T-cell (primary cell): ENCODE data around the gene CNIH4. TPM values are rescaled to one million over a fixed set of nuclear protein-coding genes. Genes with fewer than 3 reads are reported as not detected.
A peak's percentile ranks its signal among the peaks of the same experiment; 100 is the strongest.
"Not testable (repeated sequence)": the region's sequence is repeated elsewhere in the genome, so short reads cannot be mapped to it uniquely, and the experiment has no call there.

Experiments
- ATAC-seq, 4 experiments: fragments of 200-7000 bp in 3 of 4; fragments of 150-1000 bp in 1 of 4; cut with Tn5 transposase; replicated peaks in 1 of 4; 1 replicate in 3 of 4; 2 replicates in 1 of 4; pipeline ENCODE4 v1.10.0; 2021; ENCODE audit warnings: moderate library complexity in 3 of 4, mild to moderate bottlenecking in 2 of 4, moderate number of reproducible peaks in 1 of 4
- CTCF ChIA-PET, 2 donors: fragments of 300-600 bp; sonication (Branson Sonifier 250); formaldehyde crosslinking; loops; one replicate each; lab custom pipeline; 2022; ENCODE audit warnings: antibody characterized with exemption in 2 of 2; lab: Charles Lee
- POLR2A ChIA-PET, 2 donors: fragments of 300-600 bp; sonication (Branson Sonifier 250); formaldehyde crosslinking; loops; one replicate each; lab custom pipeline; 2022; ENCODE audit warnings: antibody characterized with exemption in 2 of 2; lab: Charles Lee
- DNase-seq, 35 experiments: peaks; one replicate each; pipeline versions ENCODE4 v3.0.0 to v3.0.0-alpha.2; 2013 to 2023
- H3K27ac ChIP-seq: one replicate; pipeline ENCODE4 v1.5.1; 2013; ENCODE audit warnings: low read length
- H3K27me3 ChIP-seq, 2 experiments: replicated peaks in 1 of 2; 1 replicate in 1 of 2; 2 replicates in 1 of 2; pipeline versions ENCODE4 v1.6.1 to v1.7.0; 2013; ENCODE audit warnings: low read length in 1 of 2, mixed read lengths in 1 of 2; ENCODE audit not compliant: control insufficient read depth in 2 of 2, insufficient read depth in 2 of 2; ENCODE audit errors: extremely low read depth in 1 of 2
- H3K36me3 ChIP-seq, 2 donors: 1 replicate in 1 of 2; 2 replicates in 1 of 2; pipeline versions ENCODE4 v1.6.1 to v1.7.0; 2013; ENCODE audit warnings: low read length in 1 of 2; ENCODE audit not compliant: control insufficient read depth in 2 of 2, insufficient read depth in 1 of 2; ENCODE audit errors: extremely low read depth in 1 of 2
- H3K4me1 ChIP-seq, 2 experiments: 1 replicate in 1 of 2; 2 replicates in 1 of 2; pipeline versions ENCODE4 v1.6.1 to v1.7.0; 2013; ENCODE audit warnings: low read length in 2 of 2, mixed read lengths in 1 of 2; ENCODE audit not compliant: insufficient read depth in 2 of 2, control insufficient read depth in 1 of 2; ENCODE audit errors: extremely low read depth in 1 of 2
- H3K4me3 ChIP-seq, 2 donors: 1 replicate in 1 of 2; 2 replicates in 1 of 2; pipeline versions ENCODE4 v1.5.1 to v1.7.0; 2013; ENCODE audit warnings: mild to moderate bottlenecking in 2 of 2, low read length in 1 of 2, moderate library complexity in 1 of 2; ENCODE audit not compliant: control insufficient read depth in 1 of 2; ENCODE audit errors: extremely low read depth in 1 of 2
- H3K9me3 ChIP-seq: 2 replicates; pipeline ENCODE4 v1.7.0; 2013
- H3K27ac Mint-ChIP-seq, 2 donors: one replicate each; pipeline ENCODE4 v1.8.0; 2020 to 2021; ENCODE audit warnings: mild to moderate bottlenecking in 2 of 2, mixed read lengths in 2 of 2
- H3K27me3 Mint-ChIP-seq, 2 donors: one replicate each; pipeline ENCODE4 v1.8.0; 2021 to 2022; ENCODE audit warnings: mixed read lengths in 2 of 2
- H3K36me3 Mint-ChIP-seq: one replicate; pipeline ENCODE4 v1.8.0; 2021; ENCODE audit warnings: mixed read lengths
- H3K4me1 Mint-ChIP-seq, 3 donors: one replicate each; pipeline ENCODE4 v1.8.0; 2020 to 2022; ENCODE audit warnings: mixed read lengths in 3 of 3, mild to moderate bottlenecking in 1 of 3
- H3K4me3 Mint-ChIP-seq, 3 donors: one replicate each; pipeline ENCODE4 v1.8.0; 2020 to 2022; ENCODE audit warnings: mild to moderate bottlenecking in 3 of 3, mixed read lengths in 3 of 3, moderate library complexity in 3 of 3
- H3K9me3 Mint-ChIP-seq, 3 donors: one replicate each; pipeline ENCODE4 v1.8.0; 2020 to 2022; ENCODE audit warnings: mixed read lengths in 3 of 3
- WGBS: methylation state at CpG from one replicate; pipeline ENCODE4 v1.1.5; 2013; ENCODE audit warnings: missing lambda C conversion rate; ENCODE audit not compliant: insufficient coverage; 5-methylcytosine and 5-hydroxymethylcytosine counted together
- total RNA-seq, 35 experiments: library from RNA in 6 of 35; stranded (reverse) in 6 of 35; fragments of 120-200 nt in 1 of 35; gene quantifications; one replicate each; pipeline versions ENCODE4 v1.2.1 to v1.2.4 and lab custom pipeline; 2013 to 2026

The CNIH4 gene
- total RNA-seq, 5 donors from 2014 or later (not counting 1 experiment from before 2014, with no cell fraction given): 25.9 to 40.9 (median 38.8) TPM

DNA sequence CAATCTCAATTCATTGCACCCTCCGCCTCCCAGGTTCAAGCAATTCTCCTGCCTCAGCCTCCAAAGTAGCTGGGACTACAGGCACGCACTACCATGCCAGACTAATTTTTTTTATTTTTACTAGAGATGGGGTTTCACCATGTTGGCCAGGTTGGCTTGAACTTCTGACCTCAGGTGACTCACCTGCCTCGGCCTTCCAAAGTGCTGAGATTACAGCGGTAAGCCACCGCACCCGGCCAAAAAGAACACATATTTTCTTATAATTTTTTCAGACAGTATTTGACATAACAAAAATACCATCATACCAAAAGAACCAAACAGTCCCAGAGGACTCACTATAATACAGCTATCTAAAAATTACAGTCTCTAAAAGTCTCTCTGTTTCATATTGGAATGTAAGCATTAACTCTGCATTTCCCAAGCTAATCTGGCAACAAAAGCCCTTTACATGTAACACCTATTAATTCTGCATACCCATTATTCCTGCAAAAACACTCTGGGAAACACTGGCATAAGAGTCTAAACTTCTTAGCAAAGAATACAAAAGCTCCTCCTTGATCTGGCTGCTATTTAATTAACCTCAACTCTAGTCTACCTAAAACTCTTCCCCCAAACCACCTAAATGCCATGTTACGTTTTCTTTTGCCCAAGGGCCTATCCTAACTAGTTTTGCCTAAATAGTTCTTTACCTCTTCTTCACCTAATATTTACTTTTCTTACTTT is 51.1 kb downstream of the CNIH4 start:
- Histone ChIP-seq H3K9me3 (no peaks in the 10 kb centered on the region), H3K27ac (no peak overlapping the region), H3K4me3 (no peak overlapping the region), H3K4me1 (peaks cover 0 to 4% of the 10 kb centered on the region in 2 experiments), H3K27me3 (no peaks in the 10 kb centered on the region), H3K36me3 (peaks cover 7 to 64% of the 10 kb centered on the region in 2 donors)
- H3K4me1 Mint-ChIP-seq: peaks cover 22 to 40% (median 38%) of the 10 kb centered on the region in 3 donors
- ChIA-PET POLR2A (interaction anchor here in 1 of 2 donors (0.8 to 1.2 kb wide), 5 partner anchors 8 to 24 kb away, joined by 3 to 4 read pairs (median 3); no protein-coding TSS in a partner anchor), CTCF (interaction anchor here (1.0 to 1.2 kb wide), 2 partner anchors 49 kb away, joined by 4 to 6 read pairs; no protein-coding TSS in a partner anchor)
- H3K9me3 Mint-ChIP-seq: no peaks in the 10 kb centered on the region
- WGBS: 100% methylated on average over 1 of the region's 7 CpGs
- ATAC-seq (no peak), DNase-seq (no peak)
- H3K36me3 Mint-ChIP-seq: peaks cover 49% of the 10 kb centered on the region
- no peak overlapping the region for H3K4me3 Mint-ChIP-seq
- peak overlapping the region; percentile 1 to 2 for H3K27ac Mint-ChIP-seq
- H3K27me3 Mint-ChIP-seq: no peaks in the 10 kb centered on the region

DNA sequence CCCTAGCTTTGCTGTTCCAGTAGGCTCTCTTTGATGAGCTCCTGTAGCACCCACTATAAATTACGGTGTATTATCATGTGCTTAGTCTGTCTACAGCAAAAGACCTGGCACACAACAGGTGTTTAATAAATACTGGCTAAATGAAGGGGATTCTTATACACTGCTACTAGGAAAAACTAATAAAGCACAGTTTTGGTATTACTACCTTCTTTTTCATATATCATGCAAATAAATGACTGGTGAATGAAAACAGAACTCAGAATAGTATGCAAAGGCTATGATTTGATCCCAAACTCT is 51.6 kb downstream of the CNIH4 start:
- Mint-ChIP-seq H3K27ac (peak overlapping the region; percentile 1 to 52), H3K27me3 (no peaks in the 10 kb centered on the region), H3K4me3 (no peak overlapping the region), H3K9me3 (no peaks in the 10 kb centered on the region), H3K36me3 (peaks cover 49% of the 10 kb centered on the region), H3K4me1 (peaks cover 22 to 44% (median 38%) of the 10 kb centered on the region in 3 donors)
- no peaks in the 10 kb centered on the region for H3K9me3 ChIP-seq
- ChIA-PET CTCF (interaction anchor here (1.0 to 1.2 kb wide), 2 partner anchors 49 kb away, joined by 4 to 6 read pairs; no protein-coding TSS in a partner anchor), POLR2A (interaction anchor here in 1 of 2 donors (0.8 to 1.2 kb wide), 5 partner anchors 9 to 24 kb away, joined by 3 to 4 read pairs (median 3); no protein-coding TSS in a partner anchor)
- no peaks in the 10 kb centered on the region for H3K27me3 ChIP-seq
- WGBS: no CpG with 5 or more reads among the region's 1 CpG
- ATAC-seq (no peak), DNase-seq (no peak)
- peaks cover 0 to 4% of the 10 kb centered on the region in 2 experiments for H3K4me1 ChIP-seq
- no peak overlapping the region for H3K4me3 ChIP-seq
- peaks cover 7 to 64% of the 10 kb centered on the region in 2 donors for H3K36me3 ChIP-seq
- no peak overlapping the region for H3K27ac ChIP-seq

DNA sequence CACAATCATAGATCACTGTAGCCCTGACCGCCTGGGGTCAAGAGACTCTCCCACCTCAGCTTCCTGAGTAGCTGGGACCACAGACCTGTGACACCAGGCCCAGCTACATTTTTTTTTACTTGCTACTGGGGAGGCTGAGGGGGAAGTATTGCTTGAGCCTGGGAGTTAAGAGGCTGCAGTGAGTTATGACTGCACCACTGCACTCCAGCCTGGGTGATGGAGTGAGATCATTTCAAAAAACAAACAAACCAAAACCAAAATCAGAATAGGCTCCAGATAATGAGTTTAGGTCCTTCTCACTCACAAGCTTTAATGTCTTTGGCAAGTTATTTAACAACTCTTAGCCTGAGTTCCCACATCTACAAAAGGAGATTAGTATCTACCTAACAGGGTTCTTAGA is 55.1 kb downstream of the CNIH4 start:
- no peaks in the 10 kb centered on the region for H3K9me3 Mint-ChIP-seq
- H3K27ac Mint-ChIP-seq: peak overlapping the region; percentile 19 to 72
- CTCF ChIA-PET: interaction anchor here in 1 of 2 donors (0.6 kb wide), 1 partner anchor 45 kb away, joined by 3 read pairs; no protein-coding TSS in a partner anchor
- no CpG with 5 or more reads among the region's 1 CpG for WGBS
- H3K36me3 Mint-ChIP-seq: peaks cover 38% of the 10 kb centered on the region
- peaks cover 11 to 35% (median 30%) of the 10 kb centered on the region in 3 donors for H3K4me1 Mint-ChIP-seq
- H3K36me3 ChIP-seq: peaks cover 7 to 67% of the 10 kb centered on the region in 2 donors
- H3K4me3 Mint-ChIP-seq: no peak overlapping the region
- peaks cover 0 to 4% of the 10 kb centered on the region in 2 experiments for H3K4me1 ChIP-seq
- no peaks in the 10 kb centered on the region for H3K27me3 Mint-ChIP-seq
- H3K9me3 ChIP-seq: no peaks in the 10 kb centered on the region
- ATAC-seq (no peak), DNase-seq (no peak)
- no peaks in the 10 kb centered on the region for H3K27me3 ChIP-seq
- POLR2A ChIA-PET: interaction anchor here in 1 of 2 donors (0.5 to 2.2 kb wide), 4 partner anchors 10 to 19 kb away, joined by 3 to 8 read pairs (median 4); no protein-coding TSS in a partner anchor
- H3K4me3 ChIP-seq: no peak overlapping the region
- no peak overlapping the region for H3K27ac ChIP-seq

DNA sequence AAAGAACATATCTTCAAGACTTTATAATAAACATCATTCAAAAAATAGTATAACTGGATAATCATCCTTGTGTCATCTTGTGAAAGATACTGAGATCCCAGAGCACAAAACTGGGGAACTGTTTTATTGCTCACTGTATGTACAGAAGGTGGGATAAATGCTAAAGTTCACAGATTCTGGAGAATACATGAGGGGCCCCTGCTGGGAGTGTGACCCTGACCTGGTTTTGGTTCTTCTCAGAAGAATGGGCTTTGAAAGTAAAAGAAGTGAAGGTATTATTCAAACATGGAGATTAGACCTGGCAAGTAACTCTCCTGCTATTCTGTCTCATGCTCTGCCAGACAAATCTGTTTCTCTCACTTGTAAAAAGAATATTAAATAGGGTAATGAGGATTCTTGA is 63.4 kb downstream of the CNIH4 start:
- Mint-ChIP-seq H3K27ac (no peak overlapping the region), H3K36me3 (peaks cover 57% of the 10 kb centered on the region), H3K4me1 (peaks cover 32 to 38% (median 36%) of the 10 kb centered on the region in 3 donors), H3K9me3 (no peaks in the 10 kb centered on the region), H3K4me3 (no peak overlapping the region), H3K27me3 (no peaks in the 10 kb centered on the region)
- ATAC-seq: no peak
- ChIA-PET POLR2A (interaction anchor here in 1 of 2 donors (0.9 kb wide), 1 partner anchor 12 kb away, joined by 3 read pairs; no protein-coding TSS in a partner anchor), CTCF (no interaction called here)
- Histone ChIP-seq H3K36me3 (peaks cover 6 to 87% of the 10 kb centered on the region in 2 donors), H3K4me1 (peaks cover 0 to 3% of the 10 kb centered on the region in 2 experiments), H3K27ac (no peak overlapping the region), H3K9me3 (no peaks in the 10 kb centered on the region), H3K4me3 (no peak overlapping the region), H3K27me3 (no peaks in the 10 kb centered on the region)
- no peak for DNase-seq

DNA sequence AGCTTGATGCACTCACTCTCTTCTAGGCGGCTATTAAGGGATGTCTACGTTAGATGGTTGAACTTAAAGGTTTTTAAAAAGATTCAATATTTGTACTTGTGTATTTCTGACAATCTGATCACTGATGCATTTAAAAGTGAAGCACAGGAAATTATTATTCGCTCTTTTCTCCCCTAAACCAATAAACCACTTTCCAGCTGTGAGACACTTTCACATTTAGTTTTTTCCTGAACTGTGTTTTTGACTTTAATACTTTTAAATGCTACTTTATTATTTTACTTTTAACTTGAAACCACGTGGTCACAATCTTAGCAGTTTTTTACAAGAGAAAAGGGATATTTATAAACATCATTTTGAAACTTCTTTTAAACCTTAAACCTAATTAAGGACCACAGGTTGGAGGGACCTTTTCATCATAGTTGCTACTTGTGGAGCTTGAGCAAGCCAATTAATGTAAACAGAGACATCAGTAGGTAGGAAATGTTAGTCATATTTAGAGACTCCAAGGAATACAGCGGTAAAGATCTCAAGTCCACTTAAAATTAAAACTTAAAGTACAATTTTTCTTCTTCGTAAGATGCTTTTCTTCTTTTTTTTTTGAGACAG is 68.7 kb downstream of the CNIH4 start:
- ChIA-PET CTCF (interaction anchor here in 1 of 2 donors (0.6 kb wide), 1 partner anchor 1171 kb away, joined by 3 read pairs; no protein-coding TSS in a partner anchor), POLR2A (interaction anchor here (0.5 to 1.8 kb wide), 7 partner anchors 9 to 1505 kb away, joined by 3 to 6 read pairs (median 3); no protein-coding TSS in a partner anchor)
- H3K27me3 Mint-ChIP-seq: no peaks in the 10 kb centered on the region
- no peak overlapping the region for H3K27ac Mint-ChIP-seq
- H3K27me3 ChIP-seq: no peaks in the 10 kb centered on the region
- no peaks in the 10 kb centered on the region for H3K9me3 ChIP-seq
- H3K36me3 ChIP-seq: peaks cover 4 to 66% of the 10 kb centered on the region in 2 donors
- no peak overlapping the region for H3K4me3 Mint-ChIP-seq
- DNase-seq (no peak), ATAC-seq (no peak)
- peaks cover 5 to 10% of the 10 kb centered on the region in 2 experiments for H3K4me1 ChIP-seq
- peaks cover 48% of the 10 kb centered on the region for H3K36me3 Mint-ChIP-seq
- peaks cover 54 to 56% (median 56%) of the 10 kb centered on the region in 3 donors for H3K4me1 Mint-ChIP-seq
- no peak overlapping the region for H3K27ac ChIP-seq
- WGBS: 67% methylated on average over 2 of the region's 6 CpGs
- H3K4me3 ChIP-seq: no peak overlapping the region
- no peaks in the 10 kb centered on the region for H3K9me3 Mint-ChIP-seq

DNA sequence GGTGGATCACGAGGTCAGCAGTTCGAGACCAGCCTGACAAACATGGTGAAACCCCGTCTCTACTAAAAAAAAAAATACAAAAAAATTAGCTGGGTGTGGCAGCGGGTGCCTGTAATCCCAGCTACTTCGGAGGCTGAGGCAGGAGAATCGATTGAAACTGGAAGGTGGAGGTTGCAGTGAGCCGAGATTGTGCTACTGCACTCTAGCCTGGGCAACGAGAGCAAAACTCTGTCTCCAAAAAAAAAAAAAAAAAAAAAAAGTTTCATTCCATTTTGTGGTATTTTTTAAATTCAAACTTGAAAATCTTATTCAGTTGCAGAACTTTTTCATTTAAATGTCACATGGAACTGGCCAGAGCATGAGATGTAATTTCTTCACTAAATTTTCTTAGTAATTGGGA is 70.2 kb downstream of the CNIH4 start:
- H3K27ac ChIP-seq, ATAC-seq, H3K4me3 ChIP-seq, H3K4me3 Mint-ChIP-seq, H3K27me3 ChIP-seq, DNase-seq, H3K9me3 ChIP-seq, H3K27me3 Mint-ChIP-seq, H3K9me3 Mint-ChIP-seq, H3K27ac Mint-ChIP-seq: not testable (repeated sequence)
- peaks cover 3 to 55% of the 10 kb centered on the region in 2 donors for H3K36me3 ChIP-seq
- peaks cover 9 to 24% of the 10 kb centered on the region in 2 experiments for H3K4me1 ChIP-seq
- Mint-ChIP-seq H3K36me3 (peaks cover 51% of the 10 kb centered on the region), H3K4me1 (peaks cover 63 to 66% (median 66%) of the 10 kb centered on the region in 3 donors)
- ChIA-PET CTCF (interaction anchor here in 1 of 2 donors (0.8 kb wide), 1 partner anchor 350 kb away, joined by 5 read pairs; no protein-coding TSS in a partner anchor), POLR2A (interaction anchor here in 1 of 2 donors (0.7 to 1.1 kb wide), 2 partner anchors 8 to 35 kb away, joined by 3 to 9 read pairs; no protein-coding TSS in a partner anchor)
- no CpG with 5 or more reads among the region's 8 CpGs for WGBS
